H9 (cell line): Measurements from ENCODE around the gene GARNL3. TPM values are rescaled to one million over a fixed set of nuclear protein-coding genes. Genes with fewer than 3 reads are reported as not detected.

Experiments used
- DNase-seq: peaks from one replicate; pipeline ENCODE4 v3.0.0-alpha.2; 2017
- H2AFZ ChIP-seq: one replicate; pipeline ENCODE4 v1.6.1; 2013; ENCODE audit warnings: mild to moderate bottlenecking, low read length, control low read depth, moderate library complexity
- H2AK5ac ChIP-seq: 2 replicates; pipeline ENCODE4 v1.6.1; 2013; ENCODE audit warnings: low read length, control low read depth, mixed read lengths; ENCODE audit not compliant: insufficient read length
- H2BK120ac ChIP-seq: one replicate; pipeline ENCODE4 v1.6.1; 2013; ENCODE audit warnings: low read depth, mild to moderate bottlenecking, low read length, control low read depth, inconsistent platforms; ENCODE audit not compliant: poor library complexity, severe bottlenecking
- H2BK12ac ChIP-seq: 2 replicates; pipeline ENCODE4 v1.6.1; 2013; ENCODE audit warnings: low read length, control low read depth, mixed read lengths, low read depth; ENCODE audit not compliant: insufficient read length
- H2BK15ac ChIP-seq: 2 replicates; pipeline ENCODE4 v1.6.1; 2013; ENCODE audit warnings: low read depth, low read length, control low read depth
- H2BK20ac ChIP-seq: one replicate; pipeline ENCODE4 v1.6.1; 2013; ENCODE audit warnings: low read depth, mild to moderate bottlenecking, low read length, control low read depth, inconsistent platforms; ENCODE audit not compliant: poor library complexity, severe bottlenecking
- H2BK5ac ChIP-seq: 2 replicates; pipeline ENCODE4 v1.6.1; 2013; ENCODE audit warnings: low read length, control low read depth, mixed read lengths; ENCODE audit not compliant: insufficient read length
- H3K14ac ChIP-seq: 2 replicates; pipeline ENCODE4 v1.6.1; 2013; ENCODE audit warnings: low read length, control low read depth; ENCODE audit not compliant: insufficient read depth
- H3K18ac ChIP-seq: 2 replicates; pipeline ENCODE4 v1.6.1; 2013; ENCODE audit warnings: low read depth, mild to moderate bottlenecking, mixed read lengths, low read length, control low read depth; ENCODE audit not compliant: insufficient read length
- H3K23ac ChIP-seq: 2 replicates; pipeline ENCODE4 v1.6.1; 2013; ENCODE audit warnings: low read length, control low read depth, mixed read lengths, low read depth; ENCODE audit not compliant: insufficient read length
- H3K23me2 ChIP-seq: 2 replicates; pipeline ENCODE4 v1.6.1; 2013; ENCODE audit warnings: low read depth, mild to moderate bottlenecking, mixed read lengths, low read length, control low read depth; ENCODE audit not compliant: insufficient read length, poor library complexity, severe bottlenecking
- H3K27ac ChIP-seq: 2 replicates; pipeline ENCODE4 v1.5.1; 2013; ENCODE audit warnings: low read length, control low read depth, mixed read lengths, low read depth; ENCODE audit not compliant: insufficient read length
- H3K27me3 ChIP-seq: 2 replicates; pipeline ENCODE4 v1.6.1; 2013; ENCODE audit warnings: low read length, control low read depth, inconsistent platforms; ENCODE audit not compliant: insufficient read depth
- H3K4ac ChIP-seq: 2 replicates; pipeline ENCODE4 v1.6.1; 2013; ENCODE audit warnings: low read depth, mild to moderate bottlenecking, control low read depth, inconsistent platforms, low read length, moderate library complexity
- H3K4me1 ChIP-seq: 2 replicates; pipeline ENCODE4 v1.6.1; 2013; ENCODE audit warnings: low read length, control low read depth, inconsistent platforms; ENCODE audit not compliant: insufficient read depth
- H3K4me2 ChIP-seq: 2 replicates; pipeline ENCODE4 v1.6.1; 2013; ENCODE audit warnings: low read length, control low read depth, mixed read lengths; ENCODE audit not compliant: insufficient read length, insufficient read depth
- H3K56ac ChIP-seq: 2 replicates; pipeline ENCODE4 v1.6.1; 2013; ENCODE audit warnings: low read depth, mild to moderate bottlenecking, mixed read lengths, low read length, control low read depth; ENCODE audit not compliant: insufficient read length
- H3K79me1 ChIP-seq: 2 replicates; pipeline ENCODE4 v1.6.1; 2013; ENCODE audit warnings: low read depth, mild to moderate bottlenecking, moderate library complexity, low read length, control low read depth, inconsistent platforms; ENCODE audit not compliant: insufficient read depth, poor library complexity, severe bottlenecking
- H3K79me2 ChIP-seq: 2 replicates; pipeline ENCODE4 v1.6.1; 2013; ENCODE audit warnings: low read length, control low read depth, inconsistent platforms; ENCODE audit not compliant: insufficient read depth
- H3K9ac ChIP-seq: 2 replicates; pipeline ENCODE4 v1.6.1; 2013; ENCODE audit warnings: low read length, control low read depth, mixed read lengths; ENCODE audit not compliant: insufficient read length; ENCODE audit errors: extremely low read depth
- H3K9me3 ChIP-seq: one replicate; pipeline ENCODE4 v1.6.1; 2013; ENCODE audit warnings: low read depth, low read length, inconsistent platforms; ENCODE audit not compliant: control insufficient read depth
- H3T11ph ChIP-seq: one replicate; pipeline ENCODE4 v1.6.1; 2013; ENCODE audit warnings: mild to moderate bottlenecking, low read length, control low read depth, inconsistent platforms
- H4K20me1 ChIP-seq: one replicate; pipeline ENCODE4 v1.6.1; 2013; ENCODE audit not compliant: control insufficient read depth, insufficient read length, insufficient read depth
- H4K5ac ChIP-seq: 2 replicates; pipeline ENCODE4 v1.6.1; 2013; ENCODE audit warnings: low read depth, mild to moderate bottlenecking, mixed read lengths, low read length, control low read depth; ENCODE audit not compliant: insufficient read length
- H4K8ac ChIP-seq: replicated peaks from 2 replicates; pipeline ENCODE4 v1.6.1; 2013; ENCODE audit warnings: low read length, control low read depth, mixed read lengths, low read depth; ENCODE audit not compliant: insufficient read length
- H4K91ac ChIP-seq: 2 replicates; pipeline ENCODE4 v1.6.1; 2013; ENCODE audit warnings: low read depth, mild to moderate bottlenecking, moderate library complexity, mixed read lengths, low read length, control low read depth; ENCODE audit not compliant: insufficient read length
- H3K27ac Mint-ChIP-seq, 3 experiments: 2 replicates in 2 of 3; 3 replicates in 1 of 3; pipeline ENCODE4 v1.8.0; 2020 to 2021; ENCODE audit warnings: mixed read lengths in 3 of 3, mild to moderate bottlenecking in 1 of 3, moderate library complexity in 1 of 3
- H3K27me3 Mint-ChIP-seq: 2 replicates; pipeline ENCODE4 v1.8.0; 2021; ENCODE audit warnings: low read depth, mild to moderate bottlenecking, moderate library complexity, mixed read lengths
- H3K36me3 Mint-ChIP-seq, 3 experiments: 2 replicates in 2 of 3; 3 replicates in 1 of 3; pipeline ENCODE4 v1.8.0; 2020 to 2021; ENCODE audit warnings: low read depth in 3 of 3, mixed read lengths in 3 of 3; ENCODE audit not compliant: insufficient read depth in 1 of 3
- H3K4me1 Mint-ChIP-seq, 2 experiments: 2 replicates each; pipeline ENCODE4 v1.8.0; 2020; ENCODE audit warnings: mixed read lengths in 2 of 2
- H3K4me3 Mint-ChIP-seq, 2 experiments: 2 replicates in 1 of 2; 3 replicates in 1 of 2; pipeline ENCODE4 v1.8.0; 2020 to 2021; ENCODE audit warnings: mild to moderate bottlenecking in 2 of 2, mixed read lengths in 2 of 2, moderate library complexity in 1 of 2
- H3K9me3 Mint-ChIP-seq, 2 experiments: 2 replicates in 1 of 2; 3 replicates in 1 of 2; pipeline ENCODE4 v1.8.0; 2020; ENCODE audit warnings: mild to moderate bottlenecking in 2 of 2, mixed read lengths in 2 of 2, moderate library complexity in 1 of 2
- WGBS: extraction: QIAGEN DNeasy Blood & Tissue Kit; methylation state at CpG from one replicate; pipeline ENCODE4 v1.1.7; 2013; ENCODE audit warnings: missing lambda C conversion rate, low lambda C conversion rate, mixed read lengths; ENCODE audit not compliant: insufficient read length; ENCODE audit errors: extremely low coverage; 5-methylcytosine and 5-hydroxymethylcytosine counted together
- total RNA-seq: library from RNA; stranded (reverse); gene quantifications from 2 replicates; pipeline ENCODE4 v1.2.1, GENCODE V29; 2021
- TF ChIP-seq, protein P1 (sequence below): fragments of 200-600 bp; sonication (generic); conservative IDR thresholded peaks from 3 replicates; pipeline ENCODE4 v1.8.0; 2021; ENCODE audit warnings: antibody characterized with exemption, mild to moderate bottlenecking

The GARNL3 gene
- total RNA-seq, 1 experiment from 2014 or later = 8.7 TPM

DNA sequence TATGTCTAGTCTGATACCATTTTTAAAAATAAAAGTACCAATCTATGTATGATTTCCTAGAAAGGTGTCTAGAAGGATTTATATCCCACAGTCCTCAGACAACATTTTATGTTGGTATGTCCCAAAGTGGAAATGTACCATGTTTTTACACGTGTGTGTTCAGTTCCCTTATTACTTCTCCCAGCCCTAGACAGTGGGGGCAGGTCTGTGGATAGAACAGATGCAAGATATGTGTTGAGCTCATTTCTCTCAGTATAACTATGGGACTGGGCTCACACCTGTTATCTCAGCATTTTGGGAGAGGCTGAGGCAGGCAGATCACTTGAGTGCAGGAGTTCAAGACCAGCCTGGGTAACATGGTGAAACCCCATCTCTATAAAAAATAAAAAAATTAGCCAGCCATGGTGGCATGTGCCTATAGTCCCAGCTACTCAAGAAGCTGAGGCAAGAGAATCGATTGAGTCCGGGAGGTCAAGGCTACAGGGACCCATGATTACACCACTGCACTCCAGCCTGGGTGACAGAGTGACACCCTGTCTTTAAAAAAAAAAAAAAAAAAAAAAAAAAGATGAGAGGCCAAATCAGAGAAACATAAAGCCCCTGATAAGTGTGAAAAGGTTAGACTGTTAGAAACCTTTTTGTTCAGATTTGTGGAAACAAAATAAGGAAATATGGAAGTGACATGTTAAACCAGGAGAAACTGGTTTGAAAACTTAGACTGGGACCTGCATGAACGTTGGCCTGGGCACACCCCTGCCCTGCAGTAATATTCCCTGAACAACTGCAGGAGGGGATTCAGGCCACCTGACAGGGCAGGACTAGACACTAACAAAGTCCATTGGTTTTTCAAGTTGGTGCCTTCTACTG, 125.0 kb downstream of the GARNL3 start:
- no peaks in the 10 kb centered on the region for H3K79me2 ChIP-seq

More for the DNA sequence above, 125.0 kb downstream of the GARNL3 start:
- H3K27me3 ChIP-seq = no peaks in the 10 kb centered on the region
- H4K8ac ChIP-seq = no peak overlapping the region
- no peak overlapping the region for H2BK15ac ChIP-seq
- H3K23ac ChIP-seq = no peak overlapping the region
- Mint-ChIP-seq H3K27ac (no peak overlapping the region), H3K27me3 (peaks cover 5% of the 10 kb centered on the region; the same call in 1 of the 2 replicates), H3K4me1 (peaks cover 17 to 31% of the 10 kb centered on the region in 2 experiments), H3K36me3 (no peaks in the 10 kb centered on the region), H3K4me3 (no peak overlapping the region), H3K9me3 (no peaks in the 10 kb centered on the region)
- no peak overlapping the region for H2AK5ac ChIP-seq
- no CpG with 5 or more reads among the region's 4 CpGs for WGBS
- H3K14ac ChIP-seq = no peak overlapping the region
- no peak overlapping the region for H2BK12ac ChIP-seq
- H3T11ph ChIP-seq = no peak overlapping the region
- no peaks in the 10 kb centered on the region for H3K79me1 ChIP-seq
- DNase-seq = no peak
- no peak overlapping the region for H3K27ac ChIP-seq
- no peak overlapping the region for H2BK20ac ChIP-seq
- H3K9me3 ChIP-seq = no peaks in the 10 kb centered on the region
- no peak overlapping the region for H3K4ac ChIP-seq
- no peak overlapping the region for H2AFZ ChIP-seq
- H4K5ac ChIP-seq = no peak overlapping the region
- H3K9ac ChIP-seq = no peak overlapping the region
- no peak overlapping the region for H3K56ac ChIP-seq
- H3K4me1 ChIP-seq = no peaks in the 10 kb centered on the region; the same call in 1 of the 2 replicates
- H4K20me1 ChIP-seq = no peaks in the 10 kb centered on the region
- no peak overlapping the region for H4K91ac ChIP-seq
- no peak overlapping the region for H3K4me2 ChIP-seq
- TF ChIP-seq, protein P1, sequence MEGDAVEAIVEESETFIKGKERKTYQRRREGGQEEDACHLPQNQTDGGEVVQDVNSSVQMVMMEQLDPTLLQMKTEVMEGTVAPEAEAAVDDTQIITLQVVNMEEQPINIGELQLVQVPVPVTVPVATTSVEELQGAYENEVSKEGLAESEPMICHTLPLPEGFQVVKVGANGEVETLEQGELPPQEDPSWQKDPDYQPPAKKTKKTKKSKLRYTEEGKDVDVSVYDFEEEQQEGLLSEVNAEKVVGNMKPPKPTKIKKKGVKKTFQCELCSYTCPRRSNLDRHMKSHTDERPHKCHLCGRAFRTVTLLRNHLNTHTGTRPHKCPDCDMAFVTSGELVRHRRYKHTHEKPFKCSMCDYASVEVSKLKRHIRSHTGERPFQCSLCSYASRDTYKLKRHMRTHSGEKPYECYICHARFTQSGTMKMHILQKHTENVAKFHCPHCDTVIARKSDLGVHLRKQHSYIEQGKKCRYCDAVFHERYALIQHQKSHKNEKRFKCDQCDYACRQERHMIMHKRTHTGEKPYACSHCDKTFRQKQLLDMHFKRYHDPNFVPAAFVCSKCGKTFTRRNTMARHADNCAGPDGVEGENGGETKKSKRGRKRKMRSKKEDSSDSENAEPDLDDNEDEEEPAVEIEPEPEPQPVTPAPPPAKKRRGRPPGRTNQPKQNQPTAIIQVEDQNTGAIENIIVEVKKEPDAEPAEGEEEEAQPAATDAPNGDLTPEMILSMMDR = no peak
- no peak overlapping the region for H3K18ac ChIP-seq
- H2BK5ac ChIP-seq = no peak overlapping the region
- no peaks in the 10 kb centered on the region for H3K23me2 ChIP-seq
- no peak overlapping the region for H2BK120ac ChIP-seq
